ENCODE results near the gene DYNLRB1.
"Not testable (repeated sequence)": the region's sequence is repeated elsewhere in the genome, so short reads cannot be mapped to it uniquely, and the experiment has no call there.

The DYNLRB1 gene

DNA sequence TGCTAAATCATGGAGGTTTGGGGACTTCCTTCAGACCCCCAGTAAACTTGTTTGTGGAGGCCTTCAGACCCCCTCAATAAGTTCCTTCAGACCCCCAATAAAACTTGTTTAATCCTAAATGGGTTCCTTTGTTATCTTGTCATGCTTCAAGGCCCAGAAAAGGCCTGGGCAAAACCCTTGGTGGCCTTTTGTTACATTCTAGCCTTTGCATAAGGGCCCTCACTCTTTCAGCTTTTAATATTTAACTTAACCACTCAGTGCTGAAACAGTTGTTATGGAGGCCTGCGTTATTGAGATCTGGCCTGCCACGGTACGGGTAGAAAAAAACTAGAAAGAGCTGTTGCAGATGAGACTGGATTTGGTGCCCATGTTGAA, 4.3 kb upstream of the DYNLRB1 start:
- no peak for DNase-seq (ENCODE audit: low read depth in 2 of 2, low spot score in 1 of 2)

DNA sequence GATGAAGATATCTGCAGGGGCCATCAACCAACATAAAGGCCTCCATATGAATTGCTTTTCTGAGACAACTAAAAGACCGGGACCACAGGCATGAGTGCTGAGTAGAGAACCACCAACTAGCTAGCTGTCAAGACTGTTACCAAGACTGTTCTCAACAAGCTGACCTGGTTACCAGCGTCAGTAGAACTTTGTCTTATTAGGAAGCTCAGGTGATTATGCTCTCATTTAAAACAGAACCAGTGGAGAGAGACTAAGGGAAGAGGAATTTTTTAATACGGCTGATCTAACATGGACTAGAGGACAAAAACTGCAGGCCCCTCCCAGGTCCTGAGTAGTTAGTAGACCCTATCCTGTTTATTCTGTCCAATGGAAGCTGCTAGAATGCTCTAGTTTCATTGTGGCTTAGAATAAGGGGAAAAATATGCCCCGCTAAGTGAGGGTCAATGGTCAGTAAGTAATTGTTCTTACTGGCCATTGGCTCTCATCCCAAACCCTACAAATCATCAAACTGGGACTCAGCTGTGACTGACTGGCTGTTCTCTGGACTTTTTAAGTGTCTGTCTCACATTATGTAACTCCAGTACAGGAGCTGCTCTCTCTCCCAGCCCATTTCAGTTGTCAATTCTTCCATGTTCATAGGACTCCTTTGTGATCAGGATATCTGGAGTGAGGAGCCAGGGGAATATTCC, 3.8 kb upstream of the DYNLRB1 start:
- no peak for DNase-seq (ENCODE audit: low read depth in 2 of 2, low spot score in 1 of 2)

DNA sequence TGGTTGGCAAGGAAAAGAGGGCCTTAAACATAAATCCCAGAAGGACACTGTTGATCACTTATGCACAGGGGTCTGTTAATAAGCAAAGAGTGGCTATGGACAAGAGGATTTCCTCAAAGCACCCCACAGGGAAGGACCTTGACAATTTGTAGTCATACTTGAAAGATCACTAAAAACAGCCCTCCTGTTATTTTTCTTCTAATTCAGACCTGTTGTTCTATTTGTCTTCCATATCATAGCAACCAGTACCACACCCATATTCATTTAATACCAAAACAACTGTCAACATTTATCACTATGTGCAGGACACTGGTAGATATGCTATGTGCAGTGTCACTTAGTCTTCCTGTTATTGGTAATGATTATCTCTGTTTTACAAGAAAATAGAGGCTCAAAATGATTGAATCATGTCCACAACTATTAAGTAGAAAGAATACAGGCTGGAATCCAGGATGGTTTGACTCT, 3.2 kb upstream of the DYNLRB1 start:
- DNase-seq (ENCODE audit: low read depth in 2 of 2, low spot score in 1 of 2) = no peak

GRCh38 chr20:34514034-34514433, 2.2 kb upstream of the DYNLRB1 start:
- not testable (repeated sequence) for DNase-seq (ENCODE audit: low read depth in 2 of 2, low spot score in 1 of 2)

DNA sequence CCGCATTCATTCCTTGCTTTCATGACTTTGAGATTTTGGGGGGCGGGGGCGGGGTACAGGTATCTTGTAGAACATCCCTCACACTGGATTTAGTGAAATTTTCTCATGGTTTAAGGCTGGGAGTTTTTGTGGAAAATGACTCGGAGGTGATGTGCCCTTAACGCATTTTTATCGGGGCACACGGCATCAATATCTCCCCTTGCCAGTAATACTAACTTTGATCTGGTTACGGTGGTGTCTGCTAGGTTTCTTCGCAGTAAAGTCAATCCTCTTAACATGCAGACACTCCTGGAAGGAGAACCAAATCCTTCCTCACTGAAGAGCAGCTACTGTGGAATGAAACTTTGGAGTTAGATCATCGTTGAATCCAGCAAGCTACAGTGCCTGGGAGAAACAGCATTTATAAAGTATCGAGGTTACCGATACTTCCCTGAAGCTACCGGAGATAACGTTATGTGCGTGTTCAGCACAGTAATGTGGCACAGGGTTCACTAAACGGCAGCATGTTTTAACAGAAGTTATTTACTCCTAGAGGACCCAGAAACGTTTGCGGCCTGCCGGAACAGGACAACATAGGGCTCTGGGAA, 1.2 kb upstream of the DYNLRB1 start:
- no peak for DNase-seq (ENCODE audit: low read depth in 2 of 2, low spot score in 1 of 2)

DNA sequence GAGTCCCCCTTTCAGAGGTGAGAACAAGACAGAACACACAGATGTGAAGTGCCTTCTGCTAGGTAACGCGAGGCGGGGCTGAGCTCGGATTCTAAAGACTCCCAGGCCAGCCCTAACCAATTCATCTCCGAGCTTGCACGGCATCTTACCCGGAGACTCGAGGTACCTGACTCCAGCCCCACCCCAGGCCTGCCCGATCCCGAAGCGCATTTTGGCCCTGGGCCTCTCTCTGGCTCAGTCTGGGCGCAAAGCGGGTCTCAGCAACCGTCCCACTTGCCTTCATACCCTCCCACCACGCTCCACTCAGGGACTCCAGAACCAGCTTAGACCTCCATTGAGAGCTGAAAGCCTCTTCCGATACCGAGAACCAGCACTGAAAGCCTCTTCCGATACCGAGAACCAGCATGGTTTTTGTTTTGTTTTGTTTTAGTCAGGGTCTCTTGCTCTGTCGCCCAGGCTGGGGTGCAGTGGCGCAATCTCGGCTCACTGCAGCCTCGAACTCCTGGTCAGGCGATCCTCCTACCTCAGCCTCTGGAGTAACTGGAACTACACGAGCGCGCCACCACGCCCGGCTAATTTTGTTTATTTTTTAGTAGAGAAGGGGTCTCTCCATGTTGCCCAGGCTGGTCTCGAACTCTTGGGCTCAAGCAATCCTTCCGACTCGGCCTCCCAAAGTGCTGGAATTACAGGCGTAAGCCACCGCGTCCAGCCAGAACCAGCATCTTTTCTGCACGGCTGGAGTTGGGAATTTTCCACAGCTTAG, 557 bp upstream of the DYNLRB1 start:
- DNase-seq (ENCODE audit: low read depth in 2 of 2, low spot score in 1 of 2) = peak in 1 of 2 donors; percentile 39

DNA sequence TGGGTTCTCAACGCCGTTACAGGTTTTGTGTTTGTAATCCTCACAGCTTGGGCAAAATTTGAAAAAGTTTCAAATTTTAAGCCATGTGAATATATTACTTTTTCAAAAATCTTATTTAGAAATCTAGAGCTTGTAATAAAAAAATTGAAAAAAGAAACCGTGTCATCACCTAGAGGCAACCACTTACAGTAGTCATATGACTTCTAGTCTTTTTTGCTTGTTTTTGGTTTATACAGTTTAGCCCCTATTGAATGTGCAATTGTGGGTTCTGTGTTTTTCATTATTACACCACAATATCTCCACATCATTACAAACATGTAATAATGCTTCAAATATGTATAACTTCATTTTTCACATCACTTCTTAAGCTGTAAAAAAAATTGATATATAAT, 888 bp downstream of the DYNLRB1 start:
- no peak for DNase-seq (ENCODE audit: low read depth in 2 of 2, low spot score in 1 of 2)

DNA sequence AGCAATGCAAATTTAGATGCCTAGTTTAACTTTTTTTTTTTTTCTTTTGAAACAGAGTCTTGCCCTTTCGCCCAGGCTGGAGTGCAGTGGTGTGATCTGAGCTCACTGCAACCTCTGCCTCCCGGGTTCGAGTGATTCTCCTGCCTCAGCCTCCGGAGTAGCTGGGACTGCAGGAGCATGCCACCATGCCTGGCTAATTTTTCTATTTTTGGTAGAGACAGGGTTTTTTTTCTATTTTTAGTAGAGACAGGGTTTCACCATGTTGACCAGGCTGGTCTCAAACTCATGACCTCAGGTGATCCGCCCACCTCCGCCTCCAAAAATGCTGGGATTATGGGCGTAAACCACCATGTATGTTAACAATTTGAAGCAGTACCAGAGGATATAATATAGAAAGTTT, 2.6 kb downstream of the DYNLRB1 start:
- not testable (repeated sequence) for DNase-seq (ENCODE audit: low read depth in 2 of 2, low spot score in 1 of 2)

GRCh38 chr20:34519841-34520240, 3.6 kb downstream of the DYNLRB1 start:
- not testable (repeated sequence) for DNase-seq (ENCODE audit: low read depth in 2 of 2, low spot score in 1 of 2)

DNA sequence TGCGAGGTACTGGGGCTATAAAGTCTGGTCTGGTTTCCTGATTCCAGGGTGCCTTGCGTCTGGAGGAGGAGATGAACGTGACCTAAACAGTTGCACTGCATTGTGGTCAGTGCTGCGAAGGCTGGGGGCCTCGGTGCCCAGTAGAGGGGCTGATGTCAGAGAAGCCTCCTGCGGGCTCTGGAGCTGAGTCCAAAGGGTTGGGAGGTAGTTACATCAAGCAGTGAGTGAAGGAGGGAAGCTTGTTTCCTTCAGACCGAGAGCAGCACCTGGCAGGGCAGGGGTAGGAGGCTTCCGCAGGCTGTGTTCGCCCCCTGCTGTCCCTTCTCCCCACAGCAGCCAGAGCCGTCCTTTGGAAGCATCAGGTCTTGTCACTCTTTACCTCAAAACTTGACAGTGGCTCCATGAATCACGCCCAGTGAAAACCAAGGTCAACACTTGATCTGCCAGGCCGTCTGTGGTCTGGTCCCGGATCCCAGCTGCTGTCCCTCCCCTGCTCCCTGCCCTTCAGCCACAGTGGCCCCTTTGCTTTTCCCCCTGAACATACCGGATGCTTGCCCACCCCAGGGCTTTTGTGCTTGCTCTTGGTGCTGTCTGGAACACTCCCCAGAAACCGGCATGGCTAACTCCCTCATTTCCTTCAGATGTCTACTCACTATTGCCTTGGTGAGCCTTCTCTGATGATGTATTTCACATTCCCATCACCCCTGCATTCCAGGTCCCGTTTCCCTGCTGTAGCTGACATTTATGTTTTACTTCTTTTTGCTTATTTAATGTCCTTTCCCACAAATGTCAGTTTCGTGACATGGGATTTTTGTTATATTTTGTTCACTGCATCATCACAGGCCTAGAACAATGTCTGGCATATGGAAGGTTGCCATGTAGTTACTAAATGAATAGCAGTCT, 7.0 kb downstream of the DYNLRB1 start:
- no peak for DNase-seq (ENCODE audit: low read depth in 2 of 2, low spot score in 1 of 2)

DNA sequence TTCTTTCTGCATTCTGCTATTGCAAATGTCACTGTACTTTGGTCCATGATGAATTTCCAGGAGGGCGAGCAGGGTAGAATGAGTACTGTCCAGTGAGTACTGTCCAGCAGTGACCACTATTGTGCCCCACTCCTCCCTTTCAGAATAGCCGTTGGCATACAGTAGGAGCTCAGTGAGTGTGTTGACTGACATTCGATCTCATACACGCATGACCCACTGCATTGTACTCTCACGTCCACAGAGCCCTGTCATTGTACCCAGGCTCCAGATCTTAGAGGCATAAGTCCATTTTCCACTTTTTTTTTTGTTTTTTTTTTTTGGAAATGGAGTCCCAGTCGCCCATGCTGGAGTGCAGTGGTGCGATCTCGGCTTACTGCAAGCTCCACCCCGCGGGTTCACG, 8.2 kb downstream of the DYNLRB1 start:
- DNase-seq (ENCODE audit: low read depth in 2 of 2, low spot score in 1 of 2) = no peak

DNA sequence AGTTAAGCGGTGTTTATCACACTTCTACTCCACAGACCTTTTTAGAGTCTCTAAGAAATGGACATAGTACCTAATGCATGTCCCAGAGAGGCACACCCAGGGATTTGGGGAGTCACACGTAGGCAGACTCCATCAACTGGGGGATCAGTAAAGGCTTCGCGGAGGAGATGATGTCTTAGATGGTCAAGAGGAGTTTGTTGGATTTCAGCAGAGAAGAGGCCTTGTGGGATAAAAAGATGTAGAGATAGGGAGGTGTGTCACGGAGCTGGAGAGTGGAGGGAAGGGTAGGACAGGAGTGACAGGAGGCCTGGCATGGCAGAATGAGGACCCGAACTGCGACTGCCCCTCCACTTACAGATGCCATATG, 9.1 kb downstream of the DYNLRB1 start:
- DNase-seq (ENCODE audit: low read depth in 2 of 2, low spot score in 1 of 2) = no peak

DNA sequence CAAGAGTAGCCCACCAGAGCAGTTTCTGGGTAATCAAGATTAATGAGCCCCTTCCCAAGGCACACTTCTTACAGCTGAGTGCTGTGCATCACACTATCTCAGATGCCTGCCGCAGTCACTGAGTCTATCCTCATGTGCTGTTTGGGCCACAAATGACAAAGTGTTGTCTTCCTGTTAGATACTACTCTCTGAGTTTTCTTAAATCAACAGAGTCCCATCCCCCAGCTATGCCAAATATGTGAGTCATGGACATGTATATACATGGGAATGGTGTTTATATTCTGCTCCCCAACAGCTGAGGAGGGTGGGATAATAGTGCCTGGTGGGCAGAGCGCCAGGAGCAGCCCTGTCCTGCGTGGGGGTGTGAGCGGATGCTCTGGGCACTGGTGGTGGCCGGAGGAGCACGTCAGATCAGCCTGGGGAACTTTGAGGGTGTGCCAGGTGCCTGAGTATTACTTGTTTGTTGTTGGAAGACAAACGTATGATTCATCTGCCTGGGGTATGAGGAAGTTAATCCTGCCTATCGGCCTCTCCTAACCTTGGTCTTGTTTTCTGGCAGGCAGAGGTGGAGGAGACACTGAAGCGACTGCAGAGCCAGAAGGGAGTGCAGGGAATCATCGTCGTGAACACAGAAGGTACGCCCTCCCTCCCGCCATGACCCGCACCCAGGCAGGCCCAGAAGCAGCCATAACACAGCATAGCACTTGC, 9.6 kb downstream of the DYNLRB1 start:
- DNase-seq (ENCODE audit: low read depth in 2 of 2, low spot score in 1 of 2) = no peak

- no peak for DNase-seq (ENCODE audit: low read depth in 2 of 2, low spot score in 1 of 2)
These were observed 10.2 kb downstream of the DYNLRB1 start for GRCh38 chr20:34526466-34526865.

DNA sequence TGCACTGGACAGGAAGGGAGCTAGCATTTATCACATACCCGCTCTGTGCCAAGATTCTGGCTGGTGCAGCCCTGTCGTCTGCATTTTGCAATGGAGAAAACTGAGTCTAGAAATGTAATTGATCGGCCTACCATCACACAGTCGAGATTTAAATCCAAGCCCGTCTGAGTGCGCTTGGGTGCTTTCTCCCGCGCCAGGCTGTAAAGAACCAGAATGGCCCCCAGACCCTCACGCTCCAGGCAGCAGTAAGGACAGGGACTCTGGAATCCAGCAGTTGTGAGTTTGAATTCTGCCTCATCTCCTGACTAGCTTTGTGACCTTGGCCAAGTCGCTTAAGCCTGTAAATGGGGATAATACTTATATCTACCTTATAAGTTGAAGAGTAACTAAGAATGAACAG, 10.8 kb downstream of the DYNLRB1 start:
- no peak for DNase-seq (ENCODE audit: low read depth in 2 of 2, low spot score in 1 of 2)

- DNase-seq (ENCODE audit: low read depth in 2 of 2, low spot score in 1 of 2) = no peak
These were observed 12.7 kb downstream of the DYNLRB1 start for GRCh38 chr20:34528921-34529297.

GRCh38 chr20:34529742-34530141, 13.5 kb downstream of the DYNLRB1 start:
- DNase-seq (ENCODE audit: low read depth in 2 of 2, low spot score in 1 of 2) = no peak

DNA sequence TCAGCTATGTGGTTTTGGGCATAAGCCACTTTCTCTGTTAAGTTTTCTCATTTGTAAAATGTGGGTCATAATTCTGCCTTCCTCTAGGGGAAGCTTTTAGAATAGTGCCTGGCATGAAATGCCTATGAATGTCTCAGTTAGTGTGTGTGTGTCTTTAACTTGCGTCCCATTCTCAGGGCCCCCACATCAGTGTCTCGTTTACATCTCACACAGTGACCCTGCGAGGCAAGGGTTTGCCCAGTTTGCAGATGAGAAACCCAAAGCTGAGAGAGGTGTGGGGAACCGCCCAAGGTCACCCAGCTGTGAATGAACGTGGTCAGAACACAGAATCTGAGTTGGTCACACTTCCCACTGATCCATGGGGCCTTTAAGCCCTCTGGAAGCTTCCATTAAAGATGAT, 14.1 kb downstream of the DYNLRB1 start:
- DNase-seq (ENCODE audit: low read depth in 2 of 2, low spot score in 1 of 2) = no peak

DNA sequence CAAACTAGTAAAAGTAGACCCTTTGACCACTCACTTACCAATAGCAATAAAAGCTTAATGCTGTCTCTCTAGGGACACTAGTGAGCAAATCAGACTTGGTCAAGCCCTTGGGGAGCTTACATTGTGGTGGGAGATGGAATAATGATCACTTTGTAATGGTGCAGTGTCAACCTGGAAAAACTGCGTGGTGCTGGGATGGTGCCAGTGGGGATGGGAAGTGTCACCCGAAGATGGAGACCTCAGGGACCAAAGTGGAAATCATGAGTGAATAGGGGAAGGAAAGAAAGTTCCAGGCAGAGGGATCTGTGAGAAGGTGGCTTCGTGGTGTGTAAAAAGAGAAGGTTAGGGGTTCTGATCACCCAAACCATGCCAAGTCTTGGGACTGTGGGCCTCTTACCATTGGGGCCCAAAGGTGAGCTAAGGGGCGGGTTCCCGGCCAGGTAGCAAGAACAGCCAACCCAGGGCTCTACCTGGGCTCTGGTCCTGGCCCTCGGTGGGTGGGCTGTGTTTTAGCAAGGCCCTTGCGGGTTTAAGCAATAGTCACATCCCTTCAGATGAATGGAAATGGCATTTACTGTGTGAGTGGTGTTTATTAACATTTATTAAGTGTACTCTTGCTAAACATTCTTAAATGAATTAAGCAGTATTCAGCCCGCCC, 15.5 kb downstream of the DYNLRB1 start:
- no peak for DNase-seq (ENCODE audit: low read depth in 2 of 2, low spot score in 1 of 2)

GRCh38 chr20:34532320-34532719, 16.1 kb downstream of the DYNLRB1 start:
- no peak for DNase-seq (ENCODE audit: low read depth in 2 of 2, low spot score in 1 of 2)

All from stimulated activated CD8-positive, alpha-beta memory T cell treated with anti-CD3 and anti-CD28 coated beads, Interleukin-4, amount 100 ng/mL, for 4 hours (primary cell).